NCI-H2029 treated with DMSO at 0.1 percent for 48 hours (cell line): ENCODE results near the gene GCN1.
A peak's percentile ranks its signal among the peaks of the same experiment; 100 is the strongest.

Experiments
- DNase-seq: peaks from one replicate; lab custom pipeline; 2025; lab: John Stamatoyannopoulos, UW

GCN1 gene

DNA sequence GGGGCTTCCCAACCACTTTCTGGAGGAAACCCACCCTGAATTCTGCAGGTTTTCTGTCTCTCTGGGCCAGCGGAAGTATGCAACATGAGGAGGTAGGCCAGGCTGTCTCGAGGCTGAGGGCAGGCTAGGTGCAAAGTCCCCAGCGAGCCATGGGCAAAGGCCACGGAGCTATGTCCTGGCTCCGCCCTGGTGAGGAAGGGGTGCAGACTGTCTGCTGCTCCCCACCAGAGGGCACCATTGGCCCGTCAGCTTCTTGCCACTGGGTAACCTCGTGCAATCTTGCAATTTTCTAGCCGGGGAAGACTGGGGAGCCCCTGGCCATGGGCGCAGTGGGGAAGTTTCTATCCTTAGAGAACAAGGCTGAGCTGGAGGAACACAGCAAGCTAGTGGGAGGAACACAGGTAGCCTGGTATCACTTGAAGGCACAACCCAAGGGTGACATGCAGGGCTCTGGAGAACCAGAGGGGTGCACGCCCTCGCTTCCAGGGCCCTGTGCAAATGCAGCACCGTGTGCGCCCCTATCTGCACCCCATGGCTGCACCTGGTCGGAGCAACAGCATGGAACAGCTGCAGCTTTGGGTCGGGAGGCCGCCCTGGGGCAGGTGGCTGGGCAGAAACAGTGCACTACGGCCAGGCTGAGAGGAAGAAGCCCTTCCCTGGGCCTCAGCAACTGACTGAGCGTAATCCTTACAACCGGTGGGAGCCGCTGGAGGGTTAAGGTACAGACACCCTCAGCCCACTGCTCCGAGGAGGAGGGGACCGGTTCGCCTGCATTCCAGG, 34.0 kb upstream of the GCN1 start:
- peak; percentile 25 for DNase-seq

DNA sequence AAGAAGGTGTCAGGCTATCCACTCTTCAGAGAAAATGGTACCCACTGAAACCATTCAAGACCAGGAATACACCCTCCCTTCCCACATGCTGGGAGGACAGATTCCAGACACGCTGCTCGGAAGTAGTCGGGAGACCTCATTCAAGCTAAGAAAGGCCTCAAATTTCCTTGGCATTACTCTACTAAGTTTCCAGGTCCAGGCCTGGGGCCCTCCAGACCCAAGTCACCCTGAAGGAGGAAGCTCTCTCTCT, 33.5 kb upstream of the GCN1 start:
- DNase-seq, result no peak

DNA sequence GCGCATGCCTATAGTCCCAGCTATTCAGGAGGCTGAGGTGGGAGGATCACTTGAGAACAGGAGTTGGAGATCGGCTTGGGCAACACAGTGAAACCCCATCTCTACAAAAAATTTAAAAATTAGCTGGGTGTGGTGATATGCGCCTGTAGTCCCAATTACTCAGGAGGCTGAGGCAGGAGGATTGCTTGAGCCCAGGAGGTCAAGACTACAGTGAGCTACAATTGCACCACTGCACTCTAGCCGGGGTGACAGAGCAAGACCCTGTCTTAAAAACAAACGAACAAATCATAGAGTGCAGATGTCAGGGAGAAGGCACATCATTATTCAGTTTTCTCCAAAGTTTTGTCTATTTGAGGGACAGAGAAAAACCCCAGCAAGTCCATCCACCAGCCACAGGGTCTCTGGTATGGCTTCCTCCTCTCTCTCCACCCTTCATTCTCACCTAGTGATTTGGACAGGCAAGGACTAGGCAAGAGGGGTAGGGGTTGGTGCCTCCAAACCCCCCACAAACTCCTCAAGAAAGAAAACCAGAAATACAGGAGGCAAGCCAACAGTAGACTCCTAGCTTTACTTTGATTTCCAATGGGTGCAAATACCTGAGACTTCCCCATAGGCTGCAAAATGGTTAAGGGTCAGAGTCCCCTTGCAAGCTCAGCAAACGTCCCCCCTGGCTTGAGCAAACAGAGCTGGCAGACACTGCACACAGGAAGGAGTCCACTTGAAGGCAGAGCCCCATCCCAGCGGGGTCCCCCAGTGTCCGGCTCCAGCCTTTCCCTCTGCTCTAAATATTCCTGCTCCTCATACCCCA, 32.9 kb upstream of the GCN1 start:
- DNase-seq, result no peak

DNA sequence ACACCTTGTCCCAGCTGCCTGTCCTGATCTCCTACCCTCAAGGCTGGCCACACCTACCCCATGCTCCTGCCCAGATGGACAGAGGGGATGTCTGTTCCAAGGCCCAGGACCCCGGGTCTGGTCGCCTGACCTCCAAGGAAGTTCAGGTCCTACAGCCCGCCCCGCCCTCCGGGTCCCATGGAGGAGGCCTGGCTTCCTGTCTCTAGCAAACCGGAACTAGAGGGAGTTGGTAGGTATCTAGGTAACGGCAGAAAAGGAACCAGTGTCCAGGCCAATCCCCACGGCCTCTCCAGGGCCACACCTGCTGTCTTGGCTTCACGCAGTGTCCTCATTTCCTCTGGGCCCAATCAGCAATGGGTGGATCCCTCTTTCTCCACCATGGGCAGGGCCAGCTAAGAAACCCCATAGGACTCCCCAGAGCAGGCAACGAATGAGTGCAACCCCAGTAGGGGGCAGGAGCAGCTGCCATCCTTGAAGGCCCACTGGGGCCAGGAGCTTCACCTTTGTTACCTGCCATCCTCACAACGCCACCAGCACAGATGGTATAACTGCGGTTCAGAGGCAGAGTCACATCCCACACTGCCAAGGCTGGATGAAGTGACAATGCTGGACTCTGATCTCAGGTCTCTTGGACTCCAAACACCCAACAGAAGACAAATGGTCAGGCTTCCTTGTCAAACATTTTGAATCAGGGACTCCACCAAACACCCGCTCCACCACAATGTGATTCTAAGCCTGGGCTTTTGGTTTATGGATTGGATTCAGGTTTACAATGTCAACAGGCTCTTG, 31.5 kb upstream of the GCN1 start:
- DNase-seq, result peak; percentile 30

DNA sequence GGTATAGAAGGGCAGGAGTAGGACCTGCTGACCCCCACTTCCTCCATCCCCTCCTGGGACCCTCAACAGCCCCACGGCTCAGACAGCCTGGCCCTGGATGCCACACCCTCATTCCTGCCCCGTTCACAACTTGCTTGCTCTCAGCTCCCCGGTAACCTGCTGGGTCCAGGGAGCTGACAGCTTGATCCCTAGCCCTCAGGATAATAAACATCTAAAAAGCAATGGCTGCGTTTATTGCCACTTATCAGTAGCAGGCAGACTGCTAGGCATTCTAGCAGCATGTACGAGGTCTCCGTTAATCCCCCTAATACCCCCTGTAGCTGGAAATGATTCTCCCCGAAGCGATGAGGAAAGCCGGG, 30.7 kb upstream of the GCN1 start:
- DNase-seq, result no peak

DNA sequence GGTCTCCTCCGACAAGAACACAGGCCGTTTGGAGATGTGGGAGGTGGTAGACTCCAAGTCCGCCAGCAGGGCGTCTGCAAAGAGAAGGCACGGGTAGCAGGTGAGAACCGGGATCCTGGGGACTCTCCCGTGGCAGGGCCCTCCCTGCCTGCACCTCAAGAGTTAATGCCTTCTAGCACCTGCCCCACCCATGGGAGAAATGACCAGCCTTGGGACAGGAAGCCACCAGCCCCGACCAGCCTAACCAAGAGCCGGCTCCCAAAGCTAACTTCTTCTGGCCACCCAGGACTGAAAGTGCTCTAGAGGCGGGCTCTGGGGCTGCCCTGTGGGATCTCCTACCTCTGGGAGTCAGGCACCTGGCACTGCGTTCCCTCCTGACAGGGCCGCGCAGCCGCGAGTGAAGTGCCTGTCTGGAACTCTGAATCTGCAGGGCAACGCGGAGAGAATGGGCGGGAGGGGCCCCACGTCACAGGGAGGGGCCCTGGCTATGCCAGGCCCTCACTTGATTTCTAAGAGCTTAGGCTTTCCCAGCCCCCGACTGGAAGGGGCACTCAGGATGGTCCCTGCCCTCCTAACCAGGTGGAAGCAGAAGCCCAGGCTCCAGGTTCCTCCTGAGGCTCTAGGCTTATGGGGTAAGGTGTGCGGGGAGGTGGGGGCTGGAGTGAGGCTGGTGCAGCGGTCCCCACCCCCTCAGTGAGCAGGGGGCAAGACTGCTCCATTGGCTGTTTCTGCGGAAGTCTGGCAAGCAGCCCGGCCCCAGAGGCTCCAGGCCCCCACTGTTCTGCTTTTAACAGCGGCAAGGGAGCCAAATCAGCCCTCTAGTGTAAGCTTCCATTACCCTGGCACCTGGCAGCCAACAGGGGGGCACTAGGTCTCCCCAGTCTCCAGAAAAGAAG, 30.0 kb upstream of the GCN1 start:
- DNase-seq, result peak; percentile 29

DNA sequence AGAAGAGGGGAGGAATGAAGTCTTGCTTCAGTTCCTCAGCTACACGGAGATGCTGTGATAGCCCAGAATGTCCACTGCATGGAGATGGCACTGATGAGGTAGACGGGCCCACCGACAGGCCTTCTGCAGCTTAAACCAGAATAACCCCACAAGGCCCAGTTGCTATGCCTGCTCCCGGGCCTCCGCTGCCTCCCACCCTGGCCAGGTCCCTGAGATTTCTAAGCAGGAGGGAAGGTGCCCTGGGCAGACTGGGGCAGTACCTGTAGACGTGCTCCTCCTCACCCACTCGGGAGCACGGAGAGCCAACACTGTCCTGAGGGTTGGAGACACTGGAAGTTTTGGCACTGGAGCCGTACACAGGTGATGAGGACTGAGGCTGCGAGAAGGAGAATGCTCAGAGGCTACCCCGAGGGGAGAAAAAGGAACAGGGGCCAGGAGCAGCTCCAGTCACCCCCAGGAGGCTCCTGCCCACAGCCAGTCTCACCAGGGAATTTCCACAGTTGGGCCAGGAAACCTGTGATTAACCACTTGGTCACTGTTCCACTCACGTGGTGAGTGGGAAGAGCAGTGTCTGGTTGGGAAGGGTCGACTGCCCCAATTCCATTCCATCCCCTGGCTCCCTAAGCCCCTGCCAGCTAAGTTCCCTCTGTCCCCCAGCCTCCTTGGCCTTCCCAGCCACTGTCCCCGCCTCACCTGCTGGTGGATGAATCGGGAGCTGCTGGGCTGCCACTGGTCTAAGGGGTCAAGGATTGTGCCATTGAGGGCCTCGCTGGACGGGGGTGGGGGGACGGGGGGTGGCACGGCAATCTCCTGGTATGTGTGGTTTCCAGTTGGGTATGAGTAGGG, 29.2 kb upstream of the GCN1 start:
- DNase-seq, result no peak

DNA sequence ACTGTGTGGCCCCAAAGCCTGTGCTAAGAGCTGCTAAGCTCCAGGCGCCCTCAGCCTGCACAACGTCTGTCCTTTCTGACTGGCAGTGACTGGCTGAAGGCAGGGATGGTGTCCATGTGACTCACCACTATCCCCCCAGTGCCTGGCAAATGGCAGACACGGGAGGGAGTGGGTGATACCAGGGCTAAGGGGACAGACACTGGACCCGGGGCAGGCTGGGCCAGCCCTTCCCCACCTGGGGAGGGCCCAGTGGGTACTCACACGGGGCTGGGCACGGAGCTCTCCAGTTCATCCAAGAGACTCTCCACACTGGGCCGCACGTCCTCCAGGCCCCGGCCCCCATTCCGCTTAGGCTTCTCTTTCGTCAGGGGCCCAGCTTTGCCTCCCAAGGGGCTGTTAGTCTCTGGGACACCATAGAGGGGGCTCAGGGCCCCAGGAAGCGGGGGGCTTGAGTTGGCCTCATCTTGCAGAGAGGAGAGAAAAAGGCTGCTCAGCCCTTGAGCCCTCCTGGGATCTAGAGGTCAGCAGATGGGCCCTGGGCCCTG, 27.8 kb upstream of the GCN1 start:
- DNase-seq, result no peak

DNA sequence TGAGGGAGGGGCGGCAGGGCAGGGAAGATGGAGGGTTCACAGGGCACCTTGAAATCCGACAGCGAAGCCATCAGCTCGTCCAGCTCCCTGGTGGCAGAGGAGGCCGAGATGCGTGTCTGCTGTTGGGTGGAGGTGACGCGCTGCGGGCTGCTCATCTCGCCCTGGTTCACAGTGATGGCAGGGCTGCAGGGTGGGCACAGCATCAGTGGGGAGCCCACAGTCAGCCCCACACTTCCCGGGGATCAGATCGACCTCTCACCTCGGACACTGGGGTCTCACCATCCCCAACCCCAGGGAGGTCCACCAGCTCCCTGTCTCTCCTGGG, 27.0 kb upstream of the GCN1 start:
- no peak for DNase-seq

DNA sequence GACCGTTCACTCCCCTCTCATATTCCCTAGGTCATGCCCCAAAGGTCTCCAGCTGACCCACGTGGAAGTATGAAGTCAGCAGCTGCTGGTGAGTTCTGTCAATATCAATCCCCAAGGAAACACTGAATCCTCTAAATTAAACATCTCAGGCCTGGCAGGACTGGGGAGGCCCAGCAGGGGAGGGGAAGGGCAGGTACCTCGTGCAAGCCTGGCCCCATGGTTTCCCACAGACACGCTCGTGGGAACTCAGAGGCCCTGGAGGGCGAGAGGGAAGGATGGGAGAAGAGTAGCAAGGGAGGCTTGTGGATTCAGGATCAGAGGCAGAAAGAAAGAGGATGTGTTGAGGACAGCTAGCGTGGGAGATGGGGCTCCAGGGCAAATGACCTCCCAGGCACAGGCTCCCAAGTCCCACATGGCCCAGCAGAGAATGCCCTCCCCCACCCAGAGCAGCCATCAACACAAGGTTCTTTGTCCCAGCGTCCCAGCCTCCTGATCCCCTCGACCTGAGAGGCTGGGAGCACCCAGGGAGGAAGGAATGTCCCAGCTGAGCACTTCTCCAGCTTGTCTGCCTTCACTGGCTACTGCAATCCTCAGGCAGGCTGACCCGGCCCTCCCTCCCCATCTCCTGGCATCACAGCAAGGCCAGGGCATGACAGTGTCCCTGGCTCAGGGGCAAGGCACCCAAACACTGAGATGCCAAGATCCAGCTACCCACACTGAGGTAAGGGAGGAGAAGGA, 26.5 kb upstream of the GCN1 start:
- no peak for DNase-seq

DNA sequence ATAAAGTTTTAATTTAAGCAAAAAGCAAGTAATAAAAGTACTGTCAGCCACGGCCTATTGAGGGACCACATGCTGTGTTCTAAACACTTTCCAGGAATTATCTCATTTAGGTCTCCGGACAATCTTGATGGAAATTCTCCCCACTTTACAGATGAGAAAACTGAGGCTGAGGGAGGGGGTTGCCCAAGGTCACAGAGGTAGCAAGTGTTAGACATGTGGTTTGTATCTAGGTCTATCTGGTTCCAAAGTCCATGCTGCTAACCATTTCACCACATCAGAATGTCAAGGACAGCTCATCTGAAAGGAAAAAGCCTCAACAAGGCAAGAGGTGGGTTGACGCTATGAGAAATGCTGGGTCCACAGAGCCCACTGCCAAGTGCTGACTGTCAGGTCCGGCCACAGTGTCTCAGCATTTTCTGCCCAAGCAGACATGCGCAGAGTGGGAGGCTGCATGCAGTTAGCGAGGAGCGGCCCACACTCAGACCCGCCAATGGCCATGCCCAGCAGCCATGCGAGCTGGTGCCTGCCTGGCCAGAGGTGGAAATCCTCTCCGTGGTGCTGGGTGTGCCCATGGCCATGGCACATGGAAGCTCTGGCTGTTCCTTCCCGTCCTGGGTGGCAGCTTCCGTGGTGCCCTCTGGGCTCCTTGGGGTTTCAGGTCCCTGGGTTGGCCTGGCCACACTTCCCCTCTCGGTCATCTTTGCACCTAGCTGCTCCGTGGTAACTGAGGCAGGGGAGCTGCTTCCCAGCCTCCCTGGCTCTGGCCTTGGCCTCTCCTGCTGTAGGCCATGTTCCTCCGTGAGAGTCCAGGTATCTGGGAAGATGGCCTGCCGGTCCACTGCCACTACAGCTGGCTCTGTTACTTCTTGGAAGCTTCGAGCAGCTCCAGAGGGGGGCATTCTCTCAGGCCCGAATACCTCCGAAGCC, 24.4 kb upstream of the GCN1 start:
- no peak for DNase-seq

DNA sequence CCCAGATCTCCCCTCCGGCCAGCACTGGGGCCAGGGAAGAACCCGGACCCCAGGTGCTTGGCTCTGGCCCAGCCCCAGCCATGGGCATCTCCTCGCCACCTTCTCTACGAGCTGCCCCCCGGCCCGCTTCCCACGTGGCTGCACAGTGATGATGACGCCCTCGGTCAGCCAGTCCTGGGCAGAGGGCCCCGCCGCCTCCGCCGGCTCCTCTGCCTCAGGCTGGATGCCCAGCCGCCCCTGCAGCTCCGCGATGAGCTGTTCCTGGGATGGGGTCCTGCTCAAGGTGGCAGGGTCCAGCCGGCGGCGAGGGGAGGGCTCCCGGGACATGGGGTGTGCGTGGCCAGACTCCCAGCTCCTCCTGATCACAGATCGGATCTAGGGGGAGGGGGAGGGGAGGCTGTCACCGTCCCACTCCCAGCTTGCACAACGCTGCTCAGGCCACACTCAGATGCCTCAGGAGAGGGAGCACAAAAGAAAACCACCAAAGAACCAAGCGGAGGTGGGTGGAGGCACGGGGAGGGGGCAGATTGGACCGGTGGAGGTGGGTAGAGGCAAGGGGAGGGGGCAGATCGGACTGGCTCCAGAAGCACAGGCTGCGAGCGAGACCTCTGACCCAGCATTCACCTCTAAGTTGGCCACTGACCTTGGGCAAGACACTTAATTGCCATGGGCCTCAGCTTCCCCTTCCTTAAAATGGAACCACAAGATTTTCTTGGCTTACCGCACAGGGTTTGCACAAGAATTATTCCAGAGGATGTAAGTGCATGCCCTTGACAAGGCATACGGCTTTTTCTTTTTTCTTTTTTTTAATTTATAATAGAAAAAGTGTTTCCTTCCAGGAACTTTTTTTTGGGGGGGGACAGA, 22.5 kb upstream of the GCN1 start:
- DNase-seq, result no peak

DNA sequence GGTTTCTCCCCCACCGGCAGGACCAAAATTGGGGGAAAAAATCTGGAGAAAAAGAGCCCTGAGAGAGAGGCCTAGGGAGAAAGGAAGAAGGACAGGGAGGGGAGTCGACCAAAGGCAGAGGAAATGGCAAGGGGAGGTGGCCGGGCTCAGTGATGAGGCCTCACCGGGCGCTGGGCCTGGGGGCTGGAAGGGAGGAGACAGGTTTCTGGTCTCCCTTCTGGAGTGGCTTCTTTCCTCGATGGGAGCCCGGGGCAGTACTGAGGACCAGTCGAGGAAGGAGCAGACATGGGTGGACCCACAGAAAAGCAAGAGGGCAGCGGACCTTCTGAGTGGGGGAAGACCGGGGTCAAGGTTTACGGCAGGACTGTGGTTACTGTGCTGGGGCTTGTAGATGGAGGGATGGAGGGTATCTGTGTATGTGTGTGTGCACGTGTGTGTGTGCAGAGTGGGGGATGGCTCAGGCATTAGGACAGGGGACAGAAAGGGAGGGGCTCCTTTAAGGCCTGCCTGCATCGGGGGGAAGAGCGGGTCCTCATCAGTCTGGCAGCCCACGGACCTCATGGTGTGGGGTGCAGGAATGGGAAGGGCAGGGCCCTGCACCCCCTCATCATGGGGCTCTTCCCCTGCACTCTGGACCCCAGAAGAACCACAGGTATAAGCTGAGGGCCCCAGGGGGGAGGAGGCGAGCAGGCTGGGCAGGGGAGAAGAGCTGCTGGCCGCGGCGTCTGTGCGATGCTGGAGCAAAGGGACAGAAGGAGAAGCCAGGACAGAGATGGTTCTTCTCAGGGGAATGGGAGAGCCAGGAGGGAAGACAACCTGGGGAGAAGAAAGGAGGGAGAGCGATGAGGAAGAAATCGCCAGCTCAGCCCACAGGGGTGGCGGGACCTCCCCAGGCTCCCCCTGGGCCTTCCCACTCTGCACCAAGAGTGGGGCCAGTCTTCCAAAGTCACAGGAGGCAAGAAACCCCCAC, 21.5 kb upstream of the GCN1 start:
- DNase-seq, result no peak

DNA sequence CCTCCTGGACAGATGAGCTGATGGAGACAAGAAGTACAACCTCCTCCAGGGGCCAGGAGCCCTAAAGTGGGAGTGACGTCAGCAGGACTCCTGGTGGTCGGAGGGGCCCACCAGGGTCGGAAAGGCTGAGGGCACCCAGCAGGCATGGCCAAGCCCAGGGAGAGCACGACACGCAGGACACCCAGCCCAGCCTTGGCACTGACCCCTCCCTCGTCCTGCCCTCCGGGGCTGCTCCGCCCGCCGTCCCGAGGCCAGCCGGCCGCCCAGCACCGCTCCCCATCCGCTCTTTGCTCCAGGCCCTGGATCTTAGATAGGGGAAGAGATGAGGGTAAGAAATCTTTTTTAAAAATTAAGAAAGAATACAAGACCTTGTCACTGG, 20.8 kb upstream of the GCN1 start:
- no peak for DNase-seq

DNA sequence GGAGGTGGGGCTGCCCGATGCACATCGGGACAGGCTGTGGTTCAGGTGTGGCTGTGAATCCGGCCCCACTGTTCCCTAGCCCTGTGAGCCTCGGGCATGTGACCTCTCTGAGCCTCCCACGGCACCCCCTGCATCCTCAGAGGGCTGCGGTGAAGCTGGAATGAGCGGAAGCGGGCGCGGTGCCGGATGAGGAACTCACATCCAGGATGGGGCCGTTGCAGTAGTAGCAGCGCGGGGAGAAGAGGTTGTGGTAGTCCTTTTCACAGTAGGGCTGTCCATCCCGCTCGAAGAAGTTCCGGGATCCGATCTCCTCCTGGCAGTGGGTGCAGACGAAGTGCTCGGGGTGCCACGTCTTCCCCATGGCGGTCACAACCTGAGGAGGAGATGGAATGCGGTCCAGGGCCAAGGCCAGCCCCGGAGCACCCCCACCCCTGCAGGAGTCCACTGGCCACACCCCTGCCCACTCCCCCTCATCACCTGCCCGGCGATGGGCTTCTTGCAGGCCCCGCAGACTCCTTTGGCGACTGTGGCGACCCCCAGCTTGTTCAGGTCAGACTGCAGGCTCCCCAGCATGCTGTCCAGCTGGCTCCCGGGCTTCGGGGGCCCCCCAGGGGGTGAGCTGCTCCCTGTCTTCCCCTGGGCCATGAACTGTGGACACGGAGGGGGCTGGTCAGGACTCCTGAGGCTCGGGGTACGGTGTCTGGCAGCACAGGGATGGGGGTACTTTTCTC, 20.3 kb upstream of the GCN1 start:
- no peak for DNase-seq

DNA sequence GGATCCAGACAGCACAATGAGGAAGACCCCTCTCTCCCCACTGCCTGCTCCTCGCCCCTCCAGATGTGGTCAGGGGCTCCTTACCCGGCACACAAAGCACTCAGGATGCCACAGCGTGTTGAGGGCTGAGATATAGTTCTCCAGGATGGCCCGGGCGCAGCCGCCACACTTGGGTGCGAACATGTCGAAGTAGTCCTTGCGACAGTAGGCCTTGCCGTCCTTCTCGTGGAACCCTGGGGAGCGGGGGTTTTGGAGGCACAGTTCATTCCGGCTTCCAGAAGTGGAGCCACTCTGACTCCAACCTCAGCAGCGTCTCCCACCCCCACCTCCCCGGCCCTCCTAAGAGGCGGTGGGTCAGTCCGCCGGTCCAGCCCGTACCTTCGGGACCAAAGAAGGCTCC, 19.2 kb upstream of the GCN1 start:
- DNase-seq, result no peak
